ENCODE measurements around the gene ZBTB7C.

- TF ChIP-seq, protein P1, sequence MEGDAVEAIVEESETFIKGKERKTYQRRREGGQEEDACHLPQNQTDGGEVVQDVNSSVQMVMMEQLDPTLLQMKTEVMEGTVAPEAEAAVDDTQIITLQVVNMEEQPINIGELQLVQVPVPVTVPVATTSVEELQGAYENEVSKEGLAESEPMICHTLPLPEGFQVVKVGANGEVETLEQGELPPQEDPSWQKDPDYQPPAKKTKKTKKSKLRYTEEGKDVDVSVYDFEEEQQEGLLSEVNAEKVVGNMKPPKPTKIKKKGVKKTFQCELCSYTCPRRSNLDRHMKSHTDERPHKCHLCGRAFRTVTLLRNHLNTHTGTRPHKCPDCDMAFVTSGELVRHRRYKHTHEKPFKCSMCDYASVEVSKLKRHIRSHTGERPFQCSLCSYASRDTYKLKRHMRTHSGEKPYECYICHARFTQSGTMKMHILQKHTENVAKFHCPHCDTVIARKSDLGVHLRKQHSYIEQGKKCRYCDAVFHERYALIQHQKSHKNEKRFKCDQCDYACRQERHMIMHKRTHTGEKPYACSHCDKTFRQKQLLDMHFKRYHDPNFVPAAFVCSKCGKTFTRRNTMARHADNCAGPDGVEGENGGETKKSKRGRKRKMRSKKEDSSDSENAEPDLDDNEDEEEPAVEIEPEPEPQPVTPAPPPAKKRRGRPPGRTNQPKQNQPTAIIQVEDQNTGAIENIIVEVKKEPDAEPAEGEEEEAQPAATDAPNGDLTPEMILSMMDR (IDR thresholded peaks at IDR 0.05) = no peak
- TF ChIP-seq EP300 (IDR thresholded peaks at IDR 0.05) = no peak
- TF ChIP-seq POLR2A (IDR thresholded peaks at IDR 0.05) = no peak
These were observed 158.7 kb downstream of the ZBTB7C start for GRCh38 chr18:48250362-48250907.
